MV-4-11 (cell line): Measurements from ENCODE around the gene LMLN.
"Not testable (repeated sequence)": the region's sequence is repeated elsewhere in the genome, so short reads cannot be mapped to it uniquely, and the experiment has no call there.

Source experiments
- DNase-seq: peaks from one replicate; lab custom pipeline; 2025; lab: John Stamatoyannopoulos, UW

The LMLN gene

DNA sequence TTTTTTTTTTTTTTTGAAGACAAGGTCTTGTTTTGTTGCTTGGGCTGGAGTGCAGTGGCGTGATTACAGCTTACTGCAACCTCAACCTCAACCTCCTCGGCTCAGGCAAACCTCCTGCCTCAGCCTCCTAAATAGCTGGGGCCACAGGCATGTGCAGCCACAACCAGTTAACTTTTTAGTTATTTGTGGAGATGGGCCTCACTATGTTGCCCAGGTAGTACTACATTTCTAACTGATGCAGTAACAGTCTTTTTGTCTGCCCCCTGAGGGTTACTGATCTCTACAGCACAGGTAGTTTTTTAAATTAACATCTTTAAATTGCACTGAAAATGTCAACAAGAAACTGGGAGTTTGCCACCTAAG is 3.4 kb upstream of the LMLN start:
- DNase-seq: no peak

- DNase-seq: no peak
Observed at GRCh38 chr3:197957790-197958133, 2.3 kb upstream of the LMLN start.

- DNase-seq: peak; percentile 48
Observed at GRCh38 chr3:197958346-197958745, 1.7 kb upstream of the LMLN start.

- DNase-seq: not testable (repeated sequence)
Observed at GRCh38 chr3:197958848-197959247, 1.2 kb upstream of the LMLN start.

DNA sequence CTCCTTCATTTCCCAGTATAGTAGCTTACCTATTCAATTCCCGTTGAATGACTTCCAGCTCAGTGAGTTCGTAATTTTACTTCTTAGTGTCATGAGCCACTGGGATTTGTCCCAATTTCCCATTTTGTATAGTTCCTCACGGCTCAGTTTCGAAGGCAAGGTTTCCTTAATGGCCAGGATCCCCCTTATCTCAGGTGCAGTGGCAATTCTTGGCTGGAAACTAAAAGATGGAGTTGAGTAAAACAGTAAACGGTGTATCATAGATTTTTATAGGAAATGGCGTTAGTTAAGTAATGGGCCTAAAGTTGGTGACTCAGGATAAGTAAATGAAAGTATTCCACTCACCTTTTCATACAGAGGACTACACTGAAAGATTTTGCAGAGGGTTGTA is 522 bp upstream of the LMLN start:
- DNase-seq: no peak

DNA sequence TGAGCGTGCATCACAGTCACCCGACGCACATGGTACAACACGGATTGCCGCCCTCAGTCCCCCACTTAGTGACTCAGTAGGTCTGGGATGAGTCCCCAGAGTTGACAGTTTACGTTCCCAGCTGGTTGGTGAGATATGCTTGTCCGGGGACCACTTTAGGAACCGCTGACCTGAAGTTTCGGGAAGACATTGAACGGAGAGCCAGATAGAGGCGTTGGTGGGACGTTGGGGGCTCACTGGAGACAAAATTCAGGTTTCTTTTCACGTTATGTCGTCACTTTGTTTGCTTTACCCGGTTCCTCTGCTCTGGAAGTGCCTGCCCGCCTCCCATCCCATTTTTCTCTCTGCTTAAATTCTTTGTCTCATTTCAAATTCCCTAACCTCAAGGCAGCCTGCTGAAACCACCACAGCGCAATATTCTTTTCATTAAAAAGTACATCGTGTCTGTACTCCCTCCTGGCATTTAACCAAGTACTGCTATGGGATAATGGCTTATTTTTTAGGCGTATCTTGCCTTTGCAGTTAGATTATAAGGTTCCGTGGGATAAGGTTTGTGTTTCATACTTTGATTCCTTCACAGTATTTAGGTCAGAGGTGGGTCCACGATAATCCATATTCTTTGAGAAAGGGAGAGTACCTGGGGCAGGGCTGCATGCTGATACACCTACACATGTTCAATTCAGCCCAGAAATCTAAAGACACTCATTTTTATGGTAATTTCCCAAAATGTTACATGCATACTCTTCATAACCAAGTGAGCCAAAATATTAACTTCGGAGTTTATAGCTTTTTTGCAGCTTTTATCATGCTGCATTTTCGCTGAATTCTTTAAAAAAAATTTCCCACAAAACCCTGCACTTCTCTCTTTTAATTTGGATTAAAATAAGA is 921 bp downstream of the LMLN start:
- no peak for DNase-seq

- DNase-seq: peak; percentile 16
Observed at GRCh38 chr3:197961582-197961945, 1.5 kb downstream of the LMLN start.

- DNase-seq: no peak
Observed at GRCh38 chr3:197963019-197963637, 3.1 kb downstream of the LMLN start.

DNA sequence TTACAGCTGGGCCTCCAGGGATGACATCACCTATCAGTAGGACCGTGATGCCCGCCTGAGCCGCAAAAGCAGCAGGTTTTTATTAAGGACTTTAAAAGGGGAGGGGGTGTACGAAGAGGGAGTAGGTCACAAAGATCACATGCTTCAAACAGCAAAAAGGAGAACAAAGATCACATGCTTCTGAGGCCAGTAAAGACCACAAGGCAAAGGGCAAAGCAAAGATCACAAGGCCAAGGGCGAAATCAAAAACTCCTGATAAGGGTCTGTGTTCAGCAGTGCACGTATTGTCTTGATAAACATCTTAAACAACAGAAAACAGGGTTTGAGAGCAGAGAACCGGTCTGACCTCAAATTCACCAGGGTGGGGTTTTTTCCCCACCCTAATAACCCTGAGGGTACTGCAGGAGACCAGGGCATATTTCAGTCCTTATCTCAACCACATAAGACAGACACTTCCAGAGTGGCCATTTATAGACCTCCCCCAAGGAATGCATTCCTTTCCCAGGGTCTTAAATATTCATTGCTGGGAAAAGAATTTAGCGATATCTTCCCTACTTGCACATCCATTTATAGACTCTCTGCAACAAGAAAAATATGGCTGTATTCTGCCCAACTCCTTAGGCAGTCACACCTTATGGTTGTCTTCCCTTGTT is 7.4 kb downstream of the LMLN start:
- DNase-seq: not testable (repeated sequence)

DNA sequence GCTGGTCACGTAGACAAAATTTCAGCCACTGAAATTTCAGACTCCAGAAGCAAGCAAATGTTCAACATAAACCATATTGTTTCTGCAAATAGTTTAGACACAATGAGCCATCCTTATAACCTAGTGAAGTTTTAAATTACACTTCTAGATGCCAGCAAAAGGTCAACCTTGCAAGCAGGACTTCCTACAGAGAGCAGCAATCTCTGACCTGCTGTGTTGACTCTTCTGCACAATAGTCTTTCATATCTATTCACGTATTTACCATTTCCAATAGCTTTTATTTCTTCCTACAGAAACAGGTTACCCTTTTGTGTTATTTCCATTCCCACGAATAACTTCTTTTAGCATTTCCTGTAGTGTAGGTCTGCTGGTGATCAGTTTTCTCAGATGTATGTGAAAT is 10.6 kb downstream of the LMLN start:
- DNase-seq: no peak

DNA sequence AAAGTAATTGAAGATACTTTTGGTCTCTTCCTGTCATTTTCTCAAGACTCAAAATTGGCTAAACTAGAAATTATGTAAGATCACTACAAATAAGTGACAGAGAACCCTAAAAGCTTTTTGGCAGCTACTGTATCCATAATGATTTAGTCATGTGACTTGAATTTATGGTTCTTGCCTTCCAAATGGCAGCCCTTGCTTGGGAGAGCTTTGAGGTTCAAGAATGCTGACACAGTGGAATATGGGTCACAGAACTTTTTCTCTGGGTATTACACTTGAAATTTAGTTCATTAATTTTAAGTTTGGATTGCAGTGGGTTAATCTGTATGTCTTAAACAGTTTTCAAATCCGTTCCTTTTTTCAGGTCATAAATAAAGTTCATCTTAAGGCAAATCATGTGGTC is 14.0 kb downstream of the LMLN start:
- no peak for DNase-seq

DNA sequence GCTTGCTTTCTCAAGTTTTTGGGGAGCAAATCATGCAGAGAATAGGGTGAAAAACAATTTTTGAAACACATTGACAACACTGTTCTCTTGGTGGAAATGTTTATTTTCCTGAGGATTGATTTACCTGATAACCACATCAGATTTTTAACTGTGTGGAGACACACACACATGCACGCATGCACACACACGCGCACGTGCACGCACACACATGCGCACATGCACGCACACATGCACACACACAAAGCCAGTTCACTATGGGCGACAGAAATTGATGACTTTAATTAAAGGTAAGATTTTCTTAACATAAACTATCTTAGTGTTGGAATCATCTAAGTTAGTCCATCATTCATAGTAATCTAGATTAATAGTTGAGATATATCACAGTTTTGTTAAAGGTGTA is 15.3 kb downstream of the LMLN start:
- no peak for DNase-seq

DNA sequence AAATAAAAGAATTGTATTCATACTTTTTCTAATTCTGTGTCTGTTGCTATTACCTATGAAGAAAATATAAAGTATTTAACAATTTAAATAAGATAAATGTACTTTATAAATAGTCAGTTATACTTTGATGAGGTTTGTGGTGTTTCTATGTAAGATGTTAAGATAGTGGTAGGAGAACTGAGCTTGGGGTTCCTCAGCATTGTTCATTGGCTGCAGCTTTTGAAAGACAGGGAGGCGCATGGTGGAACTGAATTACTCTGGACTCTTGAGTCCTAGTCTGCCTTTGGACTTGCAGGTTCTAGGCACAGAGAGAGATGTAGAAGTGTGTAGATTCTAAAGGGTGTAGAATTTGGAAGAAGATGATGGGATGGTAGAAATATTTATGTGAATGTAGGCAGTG is 23.1 kb downstream of the LMLN start:
- no peak for DNase-seq

DNA sequence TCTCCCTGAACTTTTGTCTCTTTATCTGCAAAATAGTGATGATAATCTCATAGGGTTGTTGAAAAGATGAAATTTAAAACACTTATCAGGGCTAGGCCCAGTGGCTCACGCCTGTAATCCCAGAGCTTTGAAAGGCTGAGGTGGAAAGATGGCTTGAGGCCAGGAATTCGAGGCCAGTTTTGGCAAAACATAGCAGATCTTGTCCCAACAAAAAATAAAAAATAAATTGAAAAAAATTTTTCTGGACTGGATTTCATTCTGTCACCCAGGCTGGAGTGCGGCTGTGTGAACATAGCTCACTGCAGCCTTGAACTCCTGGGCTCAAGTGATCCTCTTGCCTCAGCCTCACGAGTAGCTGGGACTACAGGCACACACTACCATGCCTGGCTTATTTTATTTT is 29.6 kb downstream of the LMLN start:
- DNase-seq: no peak

- no peak for DNase-seq
Observed at GRCh38 chr3:197994736-197995135, 34.7 kb downstream of the LMLN start.

- DNase-seq: no peak
Observed at GRCh38 chr3:197996855-197997254, 36.8 kb downstream of the LMLN start.

- DNase-seq: no peak
Observed at GRCh38 chr3:197997936-197998335, 37.9 kb downstream of the LMLN start.

GRCh38 chr3:198017090-198017489 is 57.1 kb downstream of the LMLN start:
- DNase-seq: no peak

DNA sequence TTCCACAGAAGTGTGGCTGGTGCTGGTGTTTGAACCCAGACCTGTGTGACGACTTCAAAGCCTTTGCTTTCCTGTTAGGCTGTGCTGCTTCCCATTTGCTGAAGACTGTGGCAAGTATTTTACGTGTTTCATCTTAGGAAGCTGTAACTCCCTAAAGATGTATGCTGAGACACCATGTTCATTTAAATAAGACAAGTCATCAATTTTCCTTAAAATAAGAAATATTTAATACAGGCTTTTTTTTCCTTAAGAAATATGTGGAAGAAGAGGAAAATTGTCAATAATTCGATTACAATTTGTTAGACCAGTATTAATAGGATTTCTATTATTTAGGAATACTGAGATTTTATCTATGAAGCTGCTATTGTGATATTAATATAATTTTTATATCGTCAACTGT is 58.4 kb downstream of the LMLN start:
- no peak for DNase-seq

DNA sequence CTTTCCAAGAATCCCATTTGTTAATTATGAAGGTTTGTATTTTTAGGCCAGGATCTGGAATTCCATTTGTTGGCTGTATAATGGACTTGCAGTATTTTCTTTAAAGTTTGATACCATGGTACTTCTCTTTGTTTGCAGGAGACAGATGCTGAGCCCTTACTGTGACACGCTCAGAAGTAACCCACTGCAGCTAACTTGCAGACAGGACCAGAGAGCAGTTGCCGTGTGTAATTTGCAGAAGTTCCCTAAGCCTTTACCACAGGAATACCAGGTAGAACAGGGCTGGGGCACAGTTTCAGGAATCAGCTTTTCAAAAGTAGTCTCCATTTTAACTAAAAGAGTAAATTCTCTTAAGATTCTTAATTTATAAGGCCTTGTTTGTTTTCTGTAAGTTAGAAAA is 59.1 kb downstream of the LMLN start:
- no peak for DNase-seq

GRCh38 chr3:198021320-198021719 is 61.3 kb downstream of the LMLN start:
- DNase-seq: no peak

GRCh38 chr3:198022604-198023003 is 62.6 kb downstream of the LMLN start:
- DNase-seq: no peak

- no peak for DNase-seq
Observed at GRCh38 chr3:198025644-198026043, 65.6 kb downstream of the LMLN start.
